HG02885 (cell line): ENCODE data around the gene CTSE.
"Not testable (repeated sequence)": the region's sequence is repeated elsewhere in the genome, so short reads cannot be mapped to it uniquely, and the experiment has no call there.

Source experiments
- ATAC-seq: cut with Tn5 transposase; IDR thresholded peaks from one replicate; pipeline ENCODE4 v1.9.1; 2021; ENCODE audit warnings: mild to moderate bottlenecking; ENCODE audit not compliant: unreplicated experiment, poor library complexity

Gene CTSE

GRCh38 chr1:205998457-205999241, 25.0 kb downstream of the CTSE start:
- no peak for ATAC-seq

- not testable (repeated sequence) for ATAC-seq
These were observed 27.1 kb downstream of the CTSE start for GRCh38 chr1:205996641-205997040.

GRCh38 chr1:205994346-205994745, 29.3 kb downstream of the CTSE start:
- no peak for ATAC-seq

GRCh38 chr1:205993068-205993467, 30.6 kb downstream of the CTSE start:
- ATAC-seq, result no peak

- no peak for ATAC-seq
These were observed 31.3 kb downstream of the CTSE start for GRCh38 chr1:205992218-205992882.

GRCh38 chr1:205991237-205991636, 32.5 kb downstream of the CTSE start:
- no peak for ATAC-seq

GRCh38 chr1:205990226-205990625, 33.5 kb downstream of the CTSE start:
- no peak for ATAC-seq

GRCh38 chr1:205989786-205990185, 33.9 kb downstream of the CTSE start:
- ATAC-seq, result no peak

- ATAC-seq, result no peak
These were observed 35.1 kb downstream of the CTSE start for GRCh38 chr1:205988585-205988995.

- no peak for ATAC-seq
These were observed 36.8 kb downstream of the CTSE start for GRCh38 chr1:205986861-205987260.

GRCh38 chr1:205986292-205986691, 37.4 kb downstream of the CTSE start:
- no peak for ATAC-seq

GRCh38 chr1:205985330-205986005, 38.2 kb downstream of the CTSE start:
- no peak for ATAC-seq

GRCh38 chr1:205983925-205984725, 39.6 kb downstream of the CTSE start:
- no peak for ATAC-seq

GRCh38 chr1:205981257-205981656, 42.4 kb downstream of the CTSE start:
- no peak for ATAC-seq

GRCh38 chr1:205980237-205980870, 43.3 kb downstream of the CTSE start:
- no peak for ATAC-seq

- no peak for ATAC-seq
These were observed 44.4 kb downstream of the CTSE start for GRCh38 chr1:205979301-205979700.

GRCh38 chr1:205978676-205979075, 45.0 kb downstream of the CTSE start:
- no peak for ATAC-seq

- ATAC-seq, result peak; percentile 50
These were observed 46.2 kb downstream of the CTSE start for GRCh38 chr1:205977402-205978014.

GRCh38 chr1:205976708-205977401, 46.8 kb downstream of the CTSE start:
- no peak for ATAC-seq
